IMR-90 (cell line): ENCODE results near the gene FRAS1. TPM values are rescaled to one million over a fixed set of nuclear protein-coding genes. Genes with fewer than 3 reads are reported as not detected.
A peak's percentile ranks its signal among the peaks of the same experiment; 100 is the strongest.

ENCODE experiments used
- ATAC-seq: fragments of 200-7000 bp; cut with Tn5 transposase; 2 replicates; pipeline ENCODE4 v1.9.1; 2020; ENCODE audit warnings: low read depth, mild to moderate bottlenecking, moderate library complexity
- BruUV-seq: library from RNA; stranded (reverse); fragments of 400-500 nt; replicated peaks from 2 replicates; lab custom pipeline; 2021; lab: Mats Ljungman, UMichigan
- CTCF ChIA-PET: fragments of 300-600 bp; formaldehyde crosslinking; extraction: SDS; loops from one replicate; lab custom pipeline; 2021; ENCODE audit warnings: antibody characterized with exemption; lab: Yijun Ruan, JAX
- POLR2A ChIA-PET: fragments of 300-600 bp; sonication (Branson Sonifier 250); formaldehyde crosslinking; loops from one replicate; lab custom pipeline; 2022; ENCODE audit warnings: antibody characterized with exemption; ENCODE audit not compliant: unreplicated experiment; lab: Charles Lee
- DNase-seq: peaks from one replicate; pipeline ENCODE4 v3.0.0; 2013
- H2AFZ ChIP-seq: replicated peaks from 2 replicates; pipeline ENCODE3; 2013; ENCODE audit warnings: low read length, mild to moderate bottlenecking; ENCODE audit not compliant: poor library complexity
- H2AK5ac ChIP-seq: 2 replicates; pipeline ENCODE4 v1.6.1; 2013; ENCODE audit warnings: low read depth, low read length, inconsistent platforms
- H2AK9ac ChIP-seq: replicated peaks from 2 replicates; pipeline ENCODE3; 2013; ENCODE audit warnings: mild to moderate bottlenecking, low read depth, low read length, moderate library complexity; ENCODE audit not compliant: poor library complexity
- H2BK120ac ChIP-seq: 2 replicates; pipeline ENCODE4 v1.6.1; 2013; ENCODE audit warnings: low read depth, low read length, inconsistent platforms
- H2BK15ac ChIP-seq: 3 replicates; pipeline ENCODE4 v1.6.1; 2013; ENCODE audit warnings: low read depth, low read length, inconsistent platforms
- H2BK20ac ChIP-seq: 2 replicates; pipeline ENCODE4 v1.6.1; 2013; ENCODE audit warnings: low read depth, mild to moderate bottlenecking, inconsistent platforms, low read length, moderate library complexity
- H2BK5ac ChIP-seq: 2 replicates; pipeline ENCODE4 v1.6.1; 2013; ENCODE audit warnings: mild to moderate bottlenecking, low read depth, low read length, inconsistent platforms; ENCODE audit not compliant: poor library complexity, severe bottlenecking
- H3K14ac ChIP-seq: replicated peaks from 2 replicates; pipeline ENCODE4 v1.6.1; 2013; ENCODE audit warnings: low read depth, low read length, inconsistent platforms
- H3K18ac ChIP-seq: 2 replicates; pipeline ENCODE4 v1.6.1; 2013; ENCODE audit warnings: low read depth, low read length, control low read depth
- H3K23ac ChIP-seq: 2 replicates; pipeline ENCODE4 v1.6.1; 2013; ENCODE audit warnings: low read depth, low read length, inconsistent platforms
- H3K27ac ChIP-seq: 2 replicates; pipeline ENCODE4 v1.5.1; 2013; ENCODE audit warnings: mild to moderate bottlenecking, control low read depth, low read length; ENCODE audit not compliant: insufficient read depth
- H3K27me3 ChIP-seq: 2 replicates; pipeline ENCODE4 v1.6.1; 2013; ENCODE audit warnings: low read length; ENCODE audit not compliant: control insufficient read depth, insufficient read depth
- H3K36me3 ChIP-seq: 2 replicates; pipeline ENCODE4 v1.6.1; 2013; ENCODE audit warnings: low read length, mixed read lengths; ENCODE audit not compliant: control insufficient read depth, insufficient read depth
- H3K4ac ChIP-seq: 2 replicates; pipeline ENCODE4 v1.6.1; 2013; ENCODE audit warnings: low read depth, low read length, inconsistent platforms
- H3K4me1 ChIP-seq: 2 replicates; pipeline ENCODE4 v1.6.1; 2013; ENCODE audit warnings: low read length, mixed read lengths; ENCODE audit not compliant: control insufficient read depth, insufficient read depth
- H3K4me2 ChIP-seq: 2 replicates; pipeline ENCODE4 v1.6.1; 2013; ENCODE audit warnings: low read depth, mild to moderate bottlenecking, control low read depth, low read length, moderate library complexity
- H3K4me3 ChIP-seq: 2 replicates; pipeline ENCODE4 v1.5.1; 2013; ENCODE audit warnings: low read depth, mild to moderate bottlenecking, control low read depth, low read length, moderate library complexity; ENCODE audit not compliant: insufficient read depth
- H3K56ac ChIP-seq: 2 replicates; pipeline ENCODE4 v1.6.1; 2013; ENCODE audit warnings: low read length, inconsistent platforms; ENCODE audit not compliant: insufficient read depth; ENCODE audit errors: extremely low read depth
- H3K79me1 ChIP-seq, 2 experiments: 2 replicates each; pipeline ENCODE4 v1.6.1; 2013; ENCODE audit warnings: low read length in 2 of 2, inconsistent platforms in 1 of 2, low read depth in 1 of 2
- H3K9ac ChIP-seq: 2 replicates; pipeline ENCODE4 v1.6.1; 2013; ENCODE audit warnings: low read depth, low read length, control low read depth
- H3K9me1 ChIP-seq: 2 replicates; pipeline ENCODE4 v1.6.1; 2013; ENCODE audit warnings: low read length, inconsistent platforms; ENCODE audit not compliant: insufficient read depth
- H3K9me3 ChIP-seq: 2 replicates; pipeline ENCODE4 v1.6.1; 2013; ENCODE audit warnings: low read length; ENCODE audit not compliant: control insufficient read depth, insufficient read depth
- H4K20me1 ChIP-seq: 2 replicates; pipeline ENCODE4 v1.6.1; 2013; ENCODE audit warnings: low read length, inconsistent platforms; ENCODE audit not compliant: insufficient read depth
- H4K5ac ChIP-seq: 2 replicates; pipeline ENCODE4 v1.6.1; 2013; ENCODE audit warnings: mild to moderate bottlenecking, low read depth, low read length, control low read depth
- H4K8ac ChIP-seq, 2 experiments: 2 replicates each; pipeline ENCODE4 v1.6.1; 2013; ENCODE audit warnings: low read depth in 2 of 2, low read length in 2 of 2, control low read depth in 1 of 2, inconsistent platforms in 1 of 2
- H4K91ac ChIP-seq: 2 replicates; pipeline ENCODE4 v1.6.1; 2013; ENCODE audit warnings: low read depth, low read length, inconsistent platforms; ENCODE audit not compliant: insufficient read depth
- BHLHE40 ChIP-seq: fragments of 150-350 bp; IDR thresholded peaks from 2 replicates; pipeline ENCODE4 v1.6.1; 2016; ENCODE audit warnings: mild to moderate bottlenecking, low read depth, low read length
- CEBPB ChIP-seq: IDR thresholded peaks from 2 replicates; pipeline ENCODE4 v1.6.1; 2012; ENCODE audit warnings: low read depth, low read length, improper control_type of control experiment
- CHD1 ChIP-seq: IDR thresholded peaks from 2 replicates; pipeline ENCODE4 v1.6.1; 2012; ENCODE audit warnings: low read depth, low read length, improper control_type of control experiment
- FOS ChIP-seq: fragments of 150-350 bp; IDR thresholded peaks from 2 replicates; pipeline ENCODE4 v1.6.1; 2016; ENCODE audit warnings: low read depth, low read length
- MAFK ChIP-seq: IDR thresholded peaks from 2 replicates; pipeline ENCODE4 v1.6.1; 2012; ENCODE audit warnings: low read depth, low read length, improper control_type of control experiment
- MAZ ChIP-seq: IDR thresholded peaks from 2 replicates; pipeline ENCODE4 v1.6.1; 2012; ENCODE audit warnings: low read depth, mild to moderate bottlenecking, low read length, improper control_type of control experiment, moderate library complexity, borderline replicate concordance
- MXI1 ChIP-seq: IDR thresholded peaks from 2 replicates; pipeline ENCODE4 v1.6.1; 2012; ENCODE audit warnings: low read depth, mild to moderate bottlenecking, low read length, moderate library complexity, borderline replicate concordance
- NFE2L2 ChIP-seq: fragments of 150-350 bp; IDR thresholded peaks from 2 replicates; pipeline ENCODE4 v1.6.1; 2016; ENCODE audit warnings: low read depth, mild to moderate bottlenecking, low read length
- POLR2A ChIP-seq: IDR thresholded peaks from 2 replicates; pipeline ENCODE4 v1.6.1; 2012; ENCODE audit warnings: mild to moderate bottlenecking, low read depth, low read length
- RAD21 ChIP-seq: IDR thresholded peaks from 2 replicates; pipeline ENCODE4 v1.6.1; 2012; ENCODE audit warnings: low read length, improper control_type of control experiment
- RCOR1 ChIP-seq: IDR thresholded peaks from 2 replicates; pipeline ENCODE4 v1.6.1; 2012; ENCODE audit warnings: mild to moderate bottlenecking, low read length, improper control_type of control experiment; ENCODE audit not compliant: insufficient replicate concordance
- RFX5 ChIP-seq: IDR thresholded peaks from 2 replicates; pipeline ENCODE4 v1.8.0; 2012; ENCODE audit warnings: low read depth, mild to moderate bottlenecking, low read length, moderate library complexity
- SMC3 ChIP-seq: fragments of 150-350 bp; IDR thresholded peaks from 2 replicates; pipeline ENCODE4 v1.6.1; 2016; ENCODE audit warnings: low read depth, mild to moderate bottlenecking, antibody characterized with exemption, low read length, moderate library complexity
- WGBS, 2 experiments: methylation state at CpG; one replicate each; pipeline versions ENCODE4 v1.1.5 to v1.1.7; 2013; ENCODE audit warnings: missing lambda C conversion rate in 2 of 2; ENCODE audit not compliant: insufficient read length in 1 of 2; ENCODE audit errors: extremely low coverage in 2 of 2; 5-methylcytosine and 5-hydroxymethylcytosine counted together
- dilution Hi-C: fragments of 300-500 bp; cut with HindIII; formaldehyde crosslinking; loops from one replicate; pipeline ENCODE4 v1.14.3; 2018; ENCODE audit warnings: low sequenced_read_pairs; ENCODE audit not compliant: unreplicated experiment
- in situ Hi-C: fragments of 300-500 bp; cut with MboI; formaldehyde crosslinking; loops from 3 replicates; pipeline ENCODE4 v1.14.3; 2019; ENCODE audit warnings: low sequenced_read_pairs, inconsistent platforms, mixed read lengths
- intact Hi-C: fragments of 100-400 bp; cut with micrococcal nuclease; formaldehyde crosslinking; loops from 2 replicates; pipeline ENCODE4 v1.10.0; 2022
- polyA plus RNA-seq, 3 experiments: library from polyadenylated mRNA; depleted of rRNA; stranded (reverse); fragments of >200 nt; gene quantifications; 2 replicates each; pipeline ENCODE4 v1.2.3, GENCODE V29; 2012; ENCODE audit warnings: low replicate concordance in 1 of 3
- total RNA-seq: library from RNA; depleted of rRNA; stranded (reverse); fragments of >200 nt; gene quantifications from 2 replicates; pipeline ENCODE4 v1.2.3, GENCODE V29; 2012
- TF ChIP-seq, protein P1 (sequence below): fragments of 150-350 bp; IDR thresholded peaks from 2 replicates; pipeline ENCODE4 v1.6.1; 2016; ENCODE audit warnings: low read depth, mild to moderate bottlenecking, low read length, moderate library complexity, borderline replicate concordance
- TF ChIP-seq, protein P2 (sequence below): fragments of 150-350 bp; IDR thresholded peaks from 2 replicates; pipeline ENCODE4 v1.6.1; 2017; ENCODE audit warnings: mild to moderate bottlenecking, antibody characterized with exemption, low read length, low read depth
- TF ChIP-seq, protein P3 (sequence below): conservative IDR thresholded peaks from 2 replicates; pipeline ENCODE4 v1.5.1; 2012; ENCODE audit warnings: mild to moderate bottlenecking, low read depth, low read length, improper control_type of control experiment

FRAS1 gene
- total and polyA plus RNA-seq, 2 of the 4 experiments (the other 2 are of a cell fraction) = under 0.01 to 0.03 TPM

DNA sequence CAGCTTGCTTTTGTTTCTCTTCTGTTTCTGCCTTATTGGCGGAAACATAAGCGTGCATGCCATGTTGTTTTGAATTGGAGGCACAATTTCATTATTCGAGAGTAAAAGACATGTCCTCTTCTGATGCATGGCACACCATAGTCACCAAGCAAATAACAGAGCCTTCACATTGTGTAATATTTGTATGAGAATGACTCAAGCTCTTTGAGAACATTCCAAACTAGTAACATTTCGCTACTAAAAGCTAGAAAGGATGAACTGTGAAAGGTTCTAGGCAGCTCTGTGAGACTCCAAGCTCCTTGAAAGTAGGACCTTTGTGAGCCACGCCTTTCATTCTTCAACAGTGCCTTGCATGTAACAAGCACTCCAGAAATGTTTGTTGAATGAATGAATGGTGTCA, 485.2 kb downstream of the FRAS1 start:
- H3K9ac ChIP-seq = no peak overlapping the region
- H2BK120ac ChIP-seq = peak overlapping the region; percentile 20; the same call in 1 of the 2 replicates
- no peak overlapping the region for H2BK15ac ChIP-seq
- in situ Hi-C loops (no loop called here), intact Hi-C loops (no loop called here), dilution Hi-C loops (no loop called here)
- no peak overlapping the region; the same call in 1 of the 2 replicates for H3K18ac ChIP-seq
- peak overlapping the region; percentile 20; the same call in 1 of the 2 replicates for H2BK20ac ChIP-seq
- H2AK5ac ChIP-seq = peak overlapping the region; percentile 13; the same call in 1 of the 2 replicates
- H3K4ac ChIP-seq = no peak overlapping the region
- peaks cover 5% of the 10 kb centered on the region; the same call in 1 of the 2 replicates for H3K4me1 ChIP-seq
- H4K91ac ChIP-seq = no peak overlapping the region; the same call in 1 of the 2 replicates
- no peak overlapping the region for H3K14ac ChIP-seq
- no peak overlapping the region for H3K56ac ChIP-seq
- H3K4me3 ChIP-seq = no peak overlapping the region
- H4K20me1 ChIP-seq = no peaks in the 10 kb centered on the region
- H3K23ac ChIP-seq = no peak overlapping the region
- H2AFZ ChIP-seq = no peak overlapping the region
- no peak overlapping the region for H4K8ac ChIP-seq
- no peaks in the 10 kb centered on the region for H3K79me1 ChIP-seq
- TF ChIP-seq BHLHE40 (no peak), FOS (peak; percentile 31; the same call in 1 of the 2 replicates), RFX5 (no peak), NFE2L2 (no peak), CHD1 (no peak), MAZ (no peak), POLR2A (no peak), CEBPB (peak; percentile 93), RCOR1 (no peak), SMC3 (no peak), RAD21 (no peak), MAFK (no peak), MXI1 (no peak)
- TF ChIP-seq, protein P1, sequence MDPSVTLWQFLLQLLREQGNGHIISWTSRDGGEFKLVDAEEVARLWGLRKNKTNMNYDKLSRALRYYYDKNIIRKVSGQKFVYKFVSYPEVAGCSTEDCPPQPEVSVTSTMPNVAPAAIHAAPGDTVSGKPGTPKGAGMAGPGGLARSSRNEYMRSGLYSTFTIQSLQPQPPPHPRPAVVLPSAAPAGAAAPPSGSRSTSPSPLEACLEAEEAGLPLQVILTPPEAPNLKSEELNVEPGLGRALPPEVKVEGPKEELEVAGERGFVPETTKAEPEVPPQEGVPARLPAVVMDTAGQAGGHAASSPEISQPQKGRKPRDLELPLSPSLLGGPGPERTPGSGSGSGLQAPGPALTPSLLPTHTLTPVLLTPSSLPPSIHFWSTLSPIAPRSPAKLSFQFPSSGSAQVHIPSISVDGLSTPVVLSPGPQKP = no peak
- TF ChIP-seq, protein P2, sequence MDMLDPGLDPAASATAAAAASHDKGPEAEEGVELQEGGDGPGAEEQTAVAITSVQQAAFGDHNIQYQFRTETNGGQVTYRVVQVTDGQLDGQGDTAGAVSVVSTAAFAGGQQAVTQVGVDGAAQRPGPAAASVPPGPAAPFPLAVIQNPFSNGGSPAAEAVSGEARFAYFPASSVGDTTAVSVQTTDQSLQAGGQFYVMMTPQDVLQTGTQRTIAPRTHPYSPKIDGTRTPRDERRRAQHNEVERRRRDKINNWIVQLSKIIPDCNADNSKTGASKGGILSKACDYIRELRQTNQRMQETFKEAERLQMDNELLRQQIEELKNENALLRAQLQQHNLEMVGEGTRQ = no peak
- TF ChIP-seq, protein P3, sequence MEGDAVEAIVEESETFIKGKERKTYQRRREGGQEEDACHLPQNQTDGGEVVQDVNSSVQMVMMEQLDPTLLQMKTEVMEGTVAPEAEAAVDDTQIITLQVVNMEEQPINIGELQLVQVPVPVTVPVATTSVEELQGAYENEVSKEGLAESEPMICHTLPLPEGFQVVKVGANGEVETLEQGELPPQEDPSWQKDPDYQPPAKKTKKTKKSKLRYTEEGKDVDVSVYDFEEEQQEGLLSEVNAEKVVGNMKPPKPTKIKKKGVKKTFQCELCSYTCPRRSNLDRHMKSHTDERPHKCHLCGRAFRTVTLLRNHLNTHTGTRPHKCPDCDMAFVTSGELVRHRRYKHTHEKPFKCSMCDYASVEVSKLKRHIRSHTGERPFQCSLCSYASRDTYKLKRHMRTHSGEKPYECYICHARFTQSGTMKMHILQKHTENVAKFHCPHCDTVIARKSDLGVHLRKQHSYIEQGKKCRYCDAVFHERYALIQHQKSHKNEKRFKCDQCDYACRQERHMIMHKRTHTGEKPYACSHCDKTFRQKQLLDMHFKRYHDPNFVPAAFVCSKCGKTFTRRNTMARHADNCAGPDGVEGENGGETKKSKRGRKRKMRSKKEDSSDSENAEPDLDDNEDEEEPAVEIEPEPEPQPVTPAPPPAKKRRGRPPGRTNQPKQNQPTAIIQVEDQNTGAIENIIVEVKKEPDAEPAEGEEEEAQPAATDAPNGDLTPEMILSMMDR = no peak
- WGBS, 2 experiments = 90% methylated on average over 2 of the region's 5 CpGs; no CpG with 5 or more reads in 1 of the 2 experiments
- H3K36me3 ChIP-seq = no peaks in the 10 kb centered on the region
- BruUV-seq = no TSS peak
- no peaks in the 10 kb centered on the region for H3K9me3 ChIP-seq
- POLR2A ChIA-PET = no interaction called here
- DNase-seq = peak; percentile 65
- ATAC-seq = peak; percentile 58
- no peak overlapping the region for H4K5ac ChIP-seq
- no peak overlapping the region for H2BK5ac ChIP-seq
- CTCF ChIA-PET = no interaction called here
- no peaks in the 10 kb centered on the region for H3K9me1 ChIP-seq
- no peak overlapping the region for H2AK9ac ChIP-seq
- no peak overlapping the region for H3K4me2 ChIP-seq
- H3K27ac ChIP-seq = no peak overlapping the region
- H3K27me3 ChIP-seq = no peaks in the 10 kb centered on the region
